ENCODE data around the gene GPR183. TPM values are rescaled to one million over a fixed set of nuclear protein-coding genes. Genes with fewer than 3 reads are reported as not detected.
A peak's percentile ranks its signal among the peaks of the same experiment; 100 is the strongest.

GPR183 gene
- total and polyA plus RNA-seq, 3 experiments from 2014 or later: 61.5 to 232 (median 62.8) TPM

- Histone ChIP-seq H3K4me3 (ENCODE audit: low read length) (peak overlapping the region; percentile 50), H3K27ac (ENCODE audit: low read depth, low read length) (no peak overlapping the region), H3K9me3 (ENCODE audit: low read length) (no peaks in the 10 kb centered on the region), H3K36me3 (ENCODE audit: insufficient read depth, low read length) (no peaks in the 10 kb centered on the region), H3K4me1 (ENCODE audit: insufficient read depth, low read length) (peaks cover 79% of the 10 kb centered on the region), H3K27me3 (ENCODE audit: insufficient read depth, low read length, poor library complexity, severe bottlenecking) (no peaks in the 10 kb centered on the region)
- peak overlapping the region; percentile 88 to 95 (median 94) for H3K4me3 Mint-ChIP-seq
- CTCF ChIA-PET: interaction anchor here (0.6 to 9.5 kb wide), 13 partner anchors 10 to 135 kb away, joined by 3 to 94 read pairs (median 4); partner anchors contain the start of gene UBAC2
- POLR2A ChIA-PET: interaction anchor here (0.8 to 1.8 kb wide), 6 partner anchors 12 to 81 kb away, joined by 3 to 11 read pairs (median 3); no protein-coding TSS in a partner anchor
- H3K27ac Mint-ChIP-seq: peak overlapping the region; percentile 87 to 95 (median 92)
- DNase-seq: no peak
- H3K9me3 Mint-ChIP-seq: no peaks in the 10 kb centered on the region
- H3K36me3 Mint-ChIP-seq: peaks cover 34 to 78% (median 37%) of the 10 kb centered on the region in 3 donors
- H3K4me1 Mint-ChIP-seq: peaks cover 76 to 84% (median 81%) of the 10 kb centered on the region in 3 donors
- no peaks in the 10 kb centered on the region for H3K27me3 Mint-ChIP-seq
Measured at GRCh38 chr13:99301913-99302636, 5.1 kb downstream of the GPR183 start.

- POLR2A ChIA-PET: interaction anchor here (0.6 to 1.8 kb wide), 4 partner anchors 14 to 80 kb away, joined by 3 to 11 read pairs (median 4); no protein-coding TSS in a partner anchor
- Histone ChIP-seq H3K36me3 (ENCODE audit: insufficient read depth, low read length) (no peaks in the 10 kb centered on the region), H3K4me1 (ENCODE audit: insufficient read depth, low read length) (peaks cover 85% of the 10 kb centered on the region), H3K27me3 (ENCODE audit: insufficient read depth, low read length, poor library complexity, severe bottlenecking) (no peaks in the 10 kb centered on the region), H3K4me3 (ENCODE audit: low read length) (peak overlapping the region; percentile 50), H3K9me3 (ENCODE audit: low read length) (no peaks in the 10 kb centered on the region), H3K27ac (ENCODE audit: low read depth, low read length) (peak overlapping the region; percentile 8)
- H3K4me1 Mint-ChIP-seq: peaks cover 79 to 92% (median 88%) of the 10 kb centered on the region in 3 donors
- peaks cover 30 to 78% (median 38%) of the 10 kb centered on the region in 3 donors for H3K36me3 Mint-ChIP-seq
- DNase-seq: no peak
- no peaks in the 10 kb centered on the region for H3K9me3 Mint-ChIP-seq
- peak overlapping the region; percentile 69 to 94 (median 84) for H3K4me3 Mint-ChIP-seq
- H3K27me3 Mint-ChIP-seq: no peaks in the 10 kb centered on the region
- CTCF ChIA-PET: interaction anchor here (1.0 to 9.5 kb wide), 9 partner anchors 11 to 136 kb away, joined by 3 to 94 read pairs (median 4); no protein-coding TSS in a partner anchor
- peak overlapping the region; percentile 58 to 95 (median 88) for H3K27ac Mint-ChIP-seq
Measured at GRCh38 chr13:99301056-99301838, 6.0 kb downstream of the GPR183 start.

GRCh38 chr13:99299920-99300341 lies 7.3 kb downstream of the GPR183 start:
- H3K4me1 ChIP-seq (ENCODE audit: insufficient read depth, low read length): peaks cover 95% of the 10 kb centered on the region
- H3K27me3 ChIP-seq (ENCODE audit: insufficient read depth, low read length, poor library complexity, severe bottlenecking): no peaks in the 10 kb centered on the region
- Mint-ChIP-seq H3K36me3 (peaks cover 27 to 80% (median 42%) of the 10 kb centered on the region in 3 donors), H3K4me1 (peaks cover 83 to 97% (median 96%) of the 10 kb centered on the region in 3 donors), H3K27me3 (no peaks in the 10 kb centered on the region), H3K27ac (peak overlapping the region; percentile 67 to 99 (median 85)), H3K9me3 (no peaks in the 10 kb centered on the region), H3K4me3 (peak overlapping the region; percentile 59 to 80 (median 79))
- ChIA-PET CTCF (interaction anchor here (0.8 to 1.4 kb wide), 8 partner anchors 34 to 133 kb away, joined by 3 to 4 read pairs (median 3); partner anchors contain the start of gene UBAC2), POLR2A (no interaction called here)
- H3K36me3 ChIP-seq (ENCODE audit: insufficient read depth, low read length): peaks cover 5% of the 10 kb centered on the region
- no peaks in the 10 kb centered on the region for H3K9me3 ChIP-seq (ENCODE audit: low read length)
- H3K4me3 ChIP-seq (ENCODE audit: low read length): peak overlapping the region; percentile 9
- no peak overlapping the region for H3K27ac ChIP-seq (ENCODE audit: low read depth, low read length)
- DNase-seq: no peak

GRCh38 chr13:99299256-99299919 lies 7.8 kb downstream of the GPR183 start:
- peak overlapping the region; percentile 48 to 99 (median 86) for H3K27ac Mint-ChIP-seq
- CTCF ChIA-PET: interaction anchor here (0.8 to 2.4 kb wide), 9 partner anchors 30 to 134 kb away, joined by 3 to 7 read pairs (median 3); partner anchors contain the start of gene UBAC2
- H3K4me1 ChIP-seq (ENCODE audit: insufficient read depth, low read length): peaks cover 93% of the 10 kb centered on the region
- POLR2A ChIA-PET: no interaction called here
- H3K36me3 Mint-ChIP-seq: peaks cover 22 to 79% (median 40%) of the 10 kb centered on the region in 3 donors
- H3K4me1 Mint-ChIP-seq: peaks cover 80 to 95% (median 94%) of the 10 kb centered on the region in 3 donors
- no peak for DNase-seq
- H3K9me3 ChIP-seq (ENCODE audit: low read length): no peaks in the 10 kb centered on the region
- no peak overlapping the region for H3K27ac ChIP-seq (ENCODE audit: low read depth, low read length)
- H3K27me3 Mint-ChIP-seq: no peaks in the 10 kb centered on the region
- H3K36me3 ChIP-seq (ENCODE audit: insufficient read depth, low read length): peaks cover 5% of the 10 kb centered on the region
- H3K27me3 ChIP-seq (ENCODE audit: insufficient read depth, low read length, poor library complexity, severe bottlenecking): no peaks in the 10 kb centered on the region
- H3K4me3 Mint-ChIP-seq: peak overlapping the region; percentile 68 to 81 (median 79)
- no peaks in the 10 kb centered on the region for H3K9me3 Mint-ChIP-seq
- H3K4me3 ChIP-seq (ENCODE audit: low read length): peak overlapping the region; percentile 13

GRCh38 chr13:99298056-99298455 lies 9.1 kb downstream of the GPR183 start:
- Histone ChIP-seq H3K9me3 (ENCODE audit: low read length) (no peaks in the 10 kb centered on the region), H3K4me3 (ENCODE audit: low read length) (peak overlapping the region; percentile 10), H3K27ac (ENCODE audit: low read depth, low read length) (no peak overlapping the region), H3K4me1 (ENCODE audit: insufficient read depth, low read length) (peaks cover 94% of the 10 kb centered on the region), H3K36me3 (ENCODE audit: insufficient read depth, low read length) (peaks cover 9% of the 10 kb centered on the region), H3K27me3 (ENCODE audit: insufficient read depth, low read length, poor library complexity, severe bottlenecking) (no peaks in the 10 kb centered on the region)
- Mint-ChIP-seq H3K4me1 (peaks cover 78 to 95% (median 94%) of the 10 kb centered on the region in 3 donors), H3K9me3 (no peaks in the 10 kb centered on the region), H3K27me3 (no peaks in the 10 kb centered on the region), H3K27ac (peak overlapping the region; percentile 80 to 99 (median 92)), H3K36me3 (peaks cover 16 to 78% (median 33%) of the 10 kb centered on the region in 3 donors), H3K4me3 (peak overlapping the region; percentile 57 to 87 (median 81))
- no peak for DNase-seq
- POLR2A ChIA-PET: no interaction called here
- CTCF ChIA-PET: interaction anchor here (1.3 to 3.0 kb wide), 5 partner anchors 29 to 138 kb away, joined by 4 to 22 read pairs (median 7); no protein-coding TSS in a partner anchor

DNA sequence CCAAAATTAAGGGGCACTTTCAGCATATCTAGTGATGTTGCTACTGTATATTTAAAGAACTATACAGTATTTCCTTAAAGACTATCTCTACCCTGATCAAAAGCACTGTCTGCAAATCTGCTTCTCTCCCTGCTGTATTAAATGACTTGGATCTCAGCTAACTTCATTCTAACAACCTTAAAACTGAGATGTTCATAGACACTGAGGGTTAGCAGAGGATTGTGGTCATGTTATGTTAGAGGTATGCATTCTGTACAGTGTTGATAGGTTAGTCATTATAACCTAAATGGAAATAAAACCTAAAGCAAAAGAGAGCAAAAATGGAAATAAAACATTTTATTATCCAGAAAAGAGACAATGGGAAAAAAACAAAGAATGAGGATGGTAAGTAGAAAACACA lies 9.9 kb downstream of the GPR183 start:
- Histone ChIP-seq H3K4me1 (ENCODE audit: insufficient read depth, low read length) (peaks cover 91% of the 10 kb centered on the region), H3K27me3 (ENCODE audit: insufficient read depth, low read length, poor library complexity, severe bottlenecking) (no peaks in the 10 kb centered on the region), H3K9me3 (ENCODE audit: low read length) (no peaks in the 10 kb centered on the region), H3K27ac (ENCODE audit: low read depth, low read length) (peak overlapping the region; percentile 12), H3K36me3 (ENCODE audit: insufficient read depth, low read length) (peaks cover 15% of the 10 kb centered on the region), H3K4me3 (ENCODE audit: low read length) (peak overlapping the region; percentile 10)
- CTCF ChIA-PET: interaction anchor here (0.6 to 3.0 kb wide), 8 partner anchors 15 to 138 kb away, joined by 3 to 22 read pairs (median 4); no protein-coding TSS in a partner anchor
- peaks cover 16 to 77% (median 37%) of the 10 kb centered on the region in 3 donors for H3K36me3 Mint-ChIP-seq
- peak overlapping the region; percentile 57 to 87 (median 81) for H3K4me3 Mint-ChIP-seq
- no peaks in the 10 kb centered on the region for H3K27me3 Mint-ChIP-seq
- no peak for DNase-seq
- POLR2A ChIA-PET: interaction anchor here (1.2 to 1.6 kb wide), 3 partner anchors 7 to 54 kb away, joined by 4 to 5 read pairs (median 5); partner anchors contain the start of gene GPR183
- peak overlapping the region; percentile 80 to 99 (median 92) for H3K27ac Mint-ChIP-seq
- H3K4me1 Mint-ChIP-seq: peaks cover 76 to 95% (median 94%) of the 10 kb centered on the region in 3 donors
- no peaks in the 10 kb centered on the region for H3K9me3 Mint-ChIP-seq

- CTCF ChIA-PET: interaction anchor here (0.7 to 3.0 kb wide), 5 partner anchors 14 to 139 kb away, joined by 3 to 22 read pairs (median 4); no protein-coding TSS in a partner anchor
- DNase-seq: peak in 2 of 5 donors; percentile 46 to 53
Measured at GRCh38 chr13:99296398-99296797, 10.8 kb downstream of the GPR183 start.

More at GRCh38 chr13:99296398-99296797, 10.8 kb downstream of the GPR183 start:
- Mint-ChIP-seq H3K27me3 (no peaks in the 10 kb centered on the region), H3K27ac (peak overlapping the region; percentile 71 to 99 (median 92)), H3K9me3 (no peaks in the 10 kb centered on the region), H3K36me3 (peaks cover 16 to 75% (median 33%) of the 10 kb centered on the region in 3 donors), H3K4me1 (peaks cover 73 to 95% (median 94%) of the 10 kb centered on the region in 3 donors), H3K4me3 (peak overlapping the region; percentile 72 to 87 (median 81))
- Histone ChIP-seq H3K4me3 (ENCODE audit: low read length) (peak overlapping the region; percentile 3), H3K27me3 (ENCODE audit: insufficient read depth, low read length, poor library complexity, severe bottlenecking) (no peaks in the 10 kb centered on the region), H3K4me1 (ENCODE audit: insufficient read depth, low read length) (peaks cover 83% of the 10 kb centered on the region), H3K9me3 (ENCODE audit: low read length) (no peaks in the 10 kb centered on the region), H3K36me3 (ENCODE audit: insufficient read depth, low read length) (peaks cover 15% of the 10 kb centered on the region), H3K27ac (ENCODE audit: low read depth, low read length) (no peak overlapping the region)
- POLR2A ChIA-PET: interaction anchor here (1.2 to 1.6 kb wide), 3 partner anchors 8 to 55 kb away, joined by 4 to 5 read pairs (median 5); partner anchors contain the start of gene GPR183
